K562 (cell line): ENCODE data around the gene NTM. TPM values are rescaled to one million over a fixed set of nuclear protein-coding genes. Genes with fewer than 3 reads are reported as not detected.

Source experiments
- CTCF ChIP-seq, 3 experiments: IDR thresholded peaks in 2 of 3; conservative IDR thresholded peaks in 1 of 3; 2 replicates each; pipeline ENCODE4 v1.5.1; 2011 to 2012; ENCODE audit warnings: low read length in 3 of 3, mild to moderate bottlenecking in 3 of 3, control low read depth in 2 of 3, improper control_type of control experiment in 1 of 3, inconsistent platforms in 1 of 3, low read depth in 1 of 3, mixed read lengths in 1 of 3, moderate library complexity in 1 of 3; ENCODE audit not compliant: insufficient read depth in 2 of 3
- DEAF1 ChIP-seq: fragments of 450-650 bp; formaldehyde crosslinking; IDR thresholded peaks from 2 replicates; pipeline ENCODE4 v1.4.0; 2020; ENCODE audit warnings: mild to moderate bottlenecking, moderate library complexity
- KDM1A ChIP-seq, 2 experiments: fragments of 450-650 bp; IDR thresholded peaks; 2 replicates each; pipeline ENCODE4 v1.6.1; 2016; ENCODE audit warnings: mild to moderate bottlenecking in 2 of 2
- PML ChIP-seq: IDR thresholded peaks from 2 replicates; pipeline ENCODE4 v1.6.1; 2012; ENCODE audit warnings: low read length, inconsistent platforms
- REST ChIP-seq, 2 experiments: fragments of 450-650 bp; formaldehyde crosslinking in 1 of 2; IDR thresholded peaks; 2 replicates each; pipeline versions ENCODE4 v1.4.0 to v1.6.1; 2014 to 2020; ENCODE audit warnings: mild to moderate bottlenecking in 2 of 2, borderline replicate concordance in 1 of 2, low read depth in 1 of 2
- TCF7 ChIP-seq: sonication (generic); IDR thresholded peaks from 2 replicates; pipeline ENCODE4 v1.6.1; 2016; ENCODE audit warnings: antibody characterized with exemption, borderline replicate concordance
- polyA plus RNA-seq, 8 experiments: library from polyadenylated mRNA; depleted of rRNA in 4 of 8; stranded (reverse) in 5 of 8; unstranded in 3 of 8; fragments of >200 nt; fragmentation: Nextera tagmentation in 2 of 8; fragmentation: Illumina TruSeq in 1 of 8; extraction: Ambion mirVana in 2 of 8; extraction: Trizol in 1 of 8; gene quantifications; 2 replicates each; pipeline versions ENCODE4 v1.2.1 to v1.2.3, GENCODE V29; 2011 to 2014; ENCODE audit warnings: inconsistent platforms in 1 of 8, missing spikeins in 1 of 8
- total RNA-seq, 7 experiments: library from RNA; depleted of rRNA in 6 of 7; stranded (reverse); fragments of >200 nt in 6 of 7; fragmentation: Illumina TruSeq in 2 of 7; extraction: Trizol in 2 of 7; gene quantifications; 2 replicates each; pipeline versions ENCODE4 v1.2.1 to v1.2.3, GENCODE V29; 2011 to 2021; ENCODE audit warnings: low replicate concordance in 1 of 7

The NTM gene
- total and polyA plus RNA-seq, 9 of the 15 experiments (the other 6 are each of a cell fraction or from before 2014, with no cell fraction given), result not detected

GRCh38 chr11:131674051-131674755 is 303.8 kb downstream of the NTM start (continued):
- TF ChIP-seq CTCF (IDR thresholded peaks at IDR 0.05 in 2 of 3, conservative IDR thresholded peaks at IDR 0.05 in 1 of 3; ENCODE audit: insufficient read depth in 2 of 3, low read depth in 1 of 3, low read length in 3 of 3) (peak; percentile 78 to 93 (median 82)), REST (IDR thresholded peaks at IDR 0.05; ENCODE audit: borderline replicate concordance) (peak; percentile 68; the same call in 1 of the 2 replicates), REST (CRISPR knock-in tag; IDR thresholded peaks at IDR 0.05; ENCODE audit: low read depth) (no peak), TCF7 (no peak), KDM1A (IDR thresholded peaks at IDR 0.05) (no peak), PML (no peak), DEAF1 (CRISPR knock-in tag) (peak; percentile 56)
